ENCODE measurements around the gene SCNN1A.

SCNN1A gene

DNA sequence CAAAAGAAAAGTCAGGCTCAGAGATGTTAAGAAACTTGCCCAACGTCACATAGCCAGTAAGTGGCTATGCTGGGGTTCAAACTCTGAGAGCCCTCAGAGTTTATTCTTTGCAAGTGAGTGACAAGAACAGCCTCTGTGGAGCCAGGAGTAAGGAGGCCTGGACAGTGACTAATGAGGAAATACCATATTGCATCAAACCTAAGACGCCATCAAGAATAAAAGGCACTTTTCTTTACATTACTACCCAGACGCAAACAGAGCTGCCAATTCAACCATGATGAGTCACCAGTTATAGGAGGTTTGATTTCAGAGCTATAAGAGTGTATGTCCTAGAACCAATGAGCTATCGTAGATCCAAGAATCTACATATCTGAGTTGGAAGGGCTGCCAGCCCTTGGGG lies 42.9 kb downstream of the SCNN1A start:
- DNase-seq = peak; percentile 73 to 94 (median 90)

DNA sequence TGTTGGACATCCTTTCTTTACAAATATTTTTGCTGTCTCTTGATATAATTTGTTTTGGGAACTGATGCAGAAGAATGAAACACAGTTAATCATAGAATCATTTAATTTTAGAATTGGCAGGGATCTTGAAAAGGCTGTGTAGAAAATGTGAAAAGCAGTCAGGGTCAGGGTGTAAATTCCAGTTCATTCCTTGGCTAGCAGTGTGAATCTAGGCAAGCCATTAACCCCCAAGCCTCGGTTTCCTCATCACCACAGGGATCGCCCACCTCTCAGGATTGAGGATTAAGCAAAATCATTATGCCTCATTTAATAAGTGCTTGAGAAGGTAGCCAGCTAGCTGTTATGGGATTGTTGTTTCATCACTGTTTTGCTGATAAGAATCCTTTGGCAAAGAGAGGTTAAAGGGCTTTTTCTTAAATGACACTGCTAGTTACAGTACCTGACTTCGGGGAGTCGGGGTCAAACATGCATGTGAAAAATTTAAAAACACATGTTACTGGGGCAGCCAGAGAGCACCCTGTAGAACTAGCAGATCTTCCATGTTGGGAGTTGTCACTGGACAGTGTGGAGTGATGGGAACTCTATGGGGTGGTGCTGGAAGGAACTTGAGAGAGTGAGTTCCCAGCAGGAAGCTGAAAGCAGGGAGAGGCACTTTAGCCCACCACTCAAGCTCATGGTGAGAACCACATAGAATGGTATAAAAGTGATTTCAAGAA lies 44.2 kb downstream of the SCNN1A start:
- no peak for DNase-seq

DNA sequence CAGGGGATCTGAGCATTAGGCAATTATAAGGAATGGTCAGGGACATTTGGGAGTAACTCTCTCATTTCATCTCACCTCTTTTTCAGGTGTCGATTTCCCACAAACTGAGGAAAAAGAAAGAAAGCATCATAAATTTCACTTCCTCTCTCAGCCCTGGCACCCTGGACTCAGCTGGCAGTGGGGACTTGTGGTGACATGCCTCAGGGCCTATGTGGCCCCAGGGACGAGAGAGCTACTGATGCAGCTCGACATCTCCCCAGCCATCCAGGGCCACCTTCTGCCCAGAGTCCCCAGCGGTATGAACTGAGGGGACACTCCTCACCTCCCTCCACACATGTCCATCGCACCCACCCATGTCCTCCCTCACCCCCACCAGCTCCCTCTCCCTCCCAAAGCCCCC lies 45.2 kb downstream of the SCNN1A start:
- no peak for DNase-seq

DNA sequence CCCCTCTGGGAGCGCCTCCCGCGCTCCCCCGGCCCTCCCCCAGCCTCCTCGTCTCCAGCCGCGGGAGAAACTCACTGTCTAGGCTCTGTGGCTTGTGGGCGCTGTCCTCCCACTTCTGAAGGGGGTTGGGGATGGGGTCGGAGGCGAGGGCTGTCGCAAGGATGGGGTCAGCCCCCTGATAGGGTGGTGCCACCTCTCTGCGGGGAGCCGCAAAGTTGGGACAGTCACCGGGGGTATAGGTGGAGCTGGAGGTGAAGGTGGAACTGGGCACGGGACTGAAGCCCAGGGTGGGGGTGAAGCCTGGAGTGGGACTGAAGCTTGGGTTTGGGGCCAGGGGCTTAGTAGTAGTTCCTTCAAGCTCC lies 45.7 kb downstream of the SCNN1A start:
- no peak for DNase-seq

DNA sequence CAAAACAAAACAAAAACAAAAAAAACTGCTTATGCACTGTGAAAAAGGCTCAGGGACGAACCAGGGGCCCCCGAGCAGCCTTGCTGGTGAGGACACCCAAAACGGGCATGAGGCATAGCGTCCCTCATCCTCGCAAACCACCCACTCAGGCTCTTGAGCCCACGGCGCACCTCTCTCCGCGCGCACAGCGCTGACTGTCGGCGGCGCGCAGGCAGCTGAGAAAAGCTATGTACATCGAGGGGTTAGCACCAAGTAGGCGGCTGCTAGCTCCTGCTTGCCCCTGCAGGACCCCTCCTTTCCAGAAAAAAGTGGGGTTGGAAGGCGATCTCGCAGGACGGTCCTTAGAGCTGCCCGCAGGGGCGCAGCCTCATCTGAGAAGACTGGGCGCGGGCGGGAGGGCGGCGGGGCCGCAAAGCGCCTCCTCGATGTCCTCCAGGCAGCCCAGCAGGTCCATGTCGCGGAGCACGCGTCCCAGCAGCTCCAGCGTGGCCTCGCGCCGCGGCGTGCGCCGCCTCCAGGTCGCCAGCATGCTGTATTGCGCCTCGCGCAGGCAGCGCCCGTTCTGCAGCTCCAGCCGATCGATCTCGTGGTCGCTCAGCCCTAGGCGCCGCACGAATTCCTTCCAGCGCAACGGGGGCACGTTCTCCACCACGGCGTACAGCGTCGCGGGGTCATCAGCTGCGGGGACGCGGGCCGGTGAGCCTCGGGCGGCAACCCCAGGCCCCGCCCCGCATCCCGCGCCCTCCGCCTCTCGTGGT lies 46.2 kb downstream of the SCNN1A start:
- DNase-seq = no peak

DNA sequence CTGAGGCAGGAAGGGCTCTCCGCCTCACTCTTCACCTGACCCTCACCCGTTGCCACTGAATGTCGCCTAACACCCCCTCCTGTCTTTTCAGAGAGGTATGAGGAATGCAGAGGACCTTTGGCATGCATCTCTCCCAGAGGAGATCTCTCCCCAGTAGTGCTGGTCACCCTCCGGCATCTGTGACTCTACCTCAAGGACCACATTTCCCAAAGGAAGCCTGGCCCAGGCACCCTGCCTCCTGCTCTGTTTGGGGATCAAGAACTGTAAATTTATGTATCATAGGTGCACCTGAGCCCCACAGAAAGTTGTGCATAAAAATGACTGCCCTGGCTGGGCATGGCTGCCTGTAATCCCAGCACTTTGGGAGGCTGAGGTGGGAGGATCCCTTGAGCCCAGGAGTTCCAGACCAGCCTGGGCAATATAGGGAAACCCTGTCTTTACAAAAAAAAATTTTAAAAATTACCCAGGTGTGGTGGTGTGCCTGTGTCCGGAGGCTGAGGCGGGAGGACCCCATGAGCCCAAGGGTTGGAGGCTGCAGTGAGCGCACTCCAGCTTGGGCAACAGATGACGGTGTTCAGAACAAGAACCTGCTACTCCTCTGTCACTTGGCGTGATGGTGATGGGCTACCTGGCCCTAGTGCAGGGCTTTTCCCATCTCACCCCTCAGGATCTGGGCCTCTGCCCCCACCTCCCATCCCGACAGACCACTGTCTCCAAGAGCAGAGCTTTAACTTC lies 47.2 kb downstream of the SCNN1A start:
- no peak for DNase-seq

DNA sequence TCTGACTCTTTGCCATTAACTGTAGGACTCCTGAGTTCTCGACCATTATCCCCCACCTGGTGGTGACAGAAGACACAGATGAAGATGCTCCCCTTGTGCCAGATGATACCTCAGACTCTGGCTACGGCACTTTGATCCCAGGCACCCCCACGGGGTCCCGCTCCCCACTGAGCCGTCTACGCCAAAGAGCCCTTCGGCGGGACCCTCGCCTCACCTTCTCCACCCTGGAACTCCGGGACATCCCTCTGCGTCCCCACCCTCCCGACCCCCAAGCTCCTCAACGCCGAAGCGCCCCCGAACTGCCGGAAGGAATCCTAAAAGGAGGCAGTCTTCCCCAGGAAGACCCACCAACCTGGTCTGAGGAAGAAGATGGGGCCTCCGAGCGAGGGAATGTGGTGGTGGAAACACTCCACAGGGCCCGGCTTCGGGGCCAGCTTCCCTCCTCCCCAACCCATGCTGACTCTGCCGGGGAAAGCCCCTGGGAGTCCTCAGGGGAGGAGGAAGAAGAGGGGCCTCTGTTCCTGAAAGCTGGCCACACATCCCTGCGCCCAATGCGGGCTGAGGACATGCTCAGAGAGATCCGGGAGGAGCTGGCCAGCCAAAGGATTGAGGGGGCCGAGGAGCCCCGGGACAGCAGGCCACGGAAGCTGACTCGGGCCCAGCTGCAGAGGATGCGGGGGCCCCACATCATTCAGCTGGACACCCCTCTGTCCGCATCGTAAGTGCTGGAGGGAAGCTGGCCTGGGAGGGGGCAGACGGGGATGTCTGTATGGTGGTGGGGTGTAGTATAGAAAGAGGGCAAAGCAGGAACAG lies 47.9 kb downstream of the SCNN1A start:
- peak in 2 of 3 donors; percentile 46 to 64 for DNase-seq

DNA sequence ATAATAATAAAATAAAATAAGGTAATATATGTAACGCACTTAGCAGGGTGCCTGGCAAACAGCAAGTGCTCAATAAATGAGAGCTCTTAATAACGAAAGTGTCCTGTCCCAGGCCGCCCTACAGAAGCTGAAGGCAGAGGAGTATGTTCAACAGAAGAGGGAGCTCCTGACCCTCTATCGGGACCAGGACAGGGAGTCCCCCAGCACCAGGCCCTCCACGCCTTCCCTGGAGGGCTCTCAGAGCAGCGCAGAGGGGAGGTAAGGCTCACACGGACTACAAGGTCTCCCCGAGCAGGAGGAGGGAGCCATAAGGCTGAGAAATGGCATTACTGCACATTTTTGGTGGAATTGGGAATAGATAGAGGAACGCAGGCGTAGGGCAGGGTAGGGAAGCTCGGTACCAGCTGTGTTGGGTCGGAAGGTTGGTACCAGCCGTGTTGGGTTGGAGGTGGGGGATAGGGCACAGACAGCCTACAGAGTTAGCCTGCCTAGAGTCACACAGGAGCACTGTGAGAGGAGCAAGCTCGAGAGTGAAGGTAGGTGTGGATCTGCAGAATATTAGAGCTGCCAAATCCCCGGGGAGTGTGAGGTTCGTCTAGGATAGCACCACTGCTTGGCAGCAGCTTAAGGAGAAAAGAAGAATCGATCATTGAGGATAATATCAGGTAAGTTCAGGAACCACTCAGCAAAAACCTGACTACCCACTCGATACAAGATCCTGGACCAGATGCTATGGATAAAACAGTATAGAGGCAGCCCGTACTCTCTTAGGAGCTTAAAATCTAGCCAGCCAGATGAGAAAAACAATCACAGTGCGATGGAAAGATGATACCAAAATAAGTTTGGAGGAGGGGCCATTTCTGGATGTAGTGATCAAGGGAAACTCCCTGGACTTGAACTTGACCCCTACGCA lies 48.8 kb downstream of the SCNN1A start:
- peak; percentile 72 to 75 (median 75) for DNase-seq

DNA sequence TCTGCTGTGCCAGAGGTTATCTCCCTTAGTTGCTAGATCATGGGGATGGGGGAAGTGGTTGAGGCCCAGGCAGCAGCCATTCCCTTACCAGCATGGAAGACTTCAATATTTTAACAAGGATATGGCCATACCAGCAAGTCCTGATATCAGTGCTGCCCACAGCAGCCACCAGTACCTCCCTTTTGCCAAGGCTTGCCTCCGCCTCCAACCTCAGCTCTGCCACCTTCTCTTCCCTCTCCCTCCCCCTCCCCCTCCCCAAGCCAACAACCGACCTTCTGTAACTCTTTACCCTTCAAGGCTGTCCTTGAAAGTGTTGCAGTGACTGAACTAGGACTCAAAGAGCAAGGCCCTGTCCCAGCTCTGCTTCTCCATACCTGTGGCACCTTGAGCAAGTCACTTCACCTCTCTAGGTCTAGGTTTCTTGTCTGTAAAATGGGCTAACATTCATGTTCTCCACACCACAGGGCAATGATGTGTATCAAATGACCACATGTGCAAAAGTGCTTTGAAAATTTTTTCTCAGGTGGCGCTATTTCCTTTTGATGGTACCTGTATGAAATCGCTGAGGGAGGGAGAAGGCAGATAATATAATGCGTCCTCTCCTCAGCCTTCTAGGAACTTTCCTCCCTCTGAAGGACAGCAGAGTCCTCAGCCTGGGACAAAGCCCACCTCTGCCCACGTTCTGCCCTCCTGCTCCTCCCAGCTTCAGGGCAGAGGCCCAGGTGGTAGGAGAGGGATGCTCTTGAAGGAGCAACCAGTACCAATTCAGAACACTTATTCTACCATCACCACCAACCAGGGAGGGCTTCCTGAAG lies 50.2 kb downstream of the SCNN1A start:
- DNase-seq = no peak

DNA sequence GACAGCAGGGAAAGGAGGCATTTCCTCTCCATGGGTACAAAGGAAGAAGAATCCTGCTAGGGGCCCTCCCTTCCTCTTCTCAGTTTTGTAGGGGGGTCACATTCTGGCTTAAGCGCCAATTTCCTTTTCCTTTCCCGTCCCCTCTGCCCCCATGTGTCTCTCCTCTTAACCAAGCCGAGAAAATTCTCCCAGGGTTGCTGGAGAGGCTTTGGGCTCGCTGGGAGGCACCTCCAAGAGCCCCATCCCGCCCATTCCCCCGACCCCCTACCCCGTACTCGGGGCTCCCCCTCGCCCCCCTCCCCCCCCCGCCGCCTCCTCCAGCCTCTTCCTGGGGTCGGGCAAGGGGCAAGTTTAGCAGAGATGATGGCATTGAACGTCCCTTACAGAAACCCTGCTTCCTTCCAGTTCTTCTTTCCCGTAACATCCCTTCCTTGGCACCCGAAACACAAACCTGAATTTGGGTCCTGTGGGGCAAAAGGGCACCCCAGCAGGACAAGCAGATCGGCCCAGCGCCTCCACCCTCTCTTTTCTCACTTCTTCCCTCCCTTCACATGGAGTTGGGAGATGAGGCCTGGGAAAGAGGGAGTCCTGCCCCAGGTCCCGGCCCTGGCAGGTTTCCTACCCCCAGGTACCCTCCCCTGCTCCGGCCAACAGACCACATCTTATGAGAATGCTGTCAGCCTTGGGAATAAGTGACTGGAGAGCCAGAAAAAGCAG lies 51.2 kb downstream of the SCNN1A start:
- DNase-seq = no peak

DNA sequence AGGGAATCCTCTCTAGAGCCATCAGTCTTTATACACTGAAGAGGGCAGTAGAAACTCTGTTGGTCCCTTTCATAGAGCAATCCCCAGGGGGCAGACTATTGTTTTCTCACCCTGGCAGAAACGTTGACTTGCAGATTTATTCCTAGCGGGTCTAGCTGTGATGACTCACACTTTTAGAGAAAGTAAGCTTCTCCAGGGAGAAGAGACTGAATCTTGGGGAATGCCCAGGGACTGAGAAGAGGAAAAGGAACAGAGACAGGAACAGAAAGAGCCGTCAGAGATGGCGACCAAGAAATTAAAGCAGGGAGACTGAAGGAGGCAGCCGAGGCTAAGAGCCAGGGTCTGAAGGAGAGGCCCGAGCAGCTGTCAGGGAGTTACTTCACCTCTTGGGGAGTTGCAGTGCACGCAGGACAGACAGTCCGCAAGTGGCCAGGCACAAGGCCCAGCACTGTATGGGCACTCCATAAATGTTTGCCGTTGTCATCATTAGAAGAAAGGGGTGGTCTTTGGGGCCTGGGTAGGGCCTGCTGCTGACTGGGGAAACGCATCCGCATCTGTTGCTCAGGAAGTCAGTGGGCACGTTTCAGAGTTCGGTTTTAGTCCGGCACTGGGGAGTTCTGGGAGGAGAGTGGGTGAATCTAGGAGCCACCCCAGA lies 51.9 kb downstream of the SCNN1A start:
- DNase-seq = peak; percentile 91 to 99 (median 97)

DNA sequence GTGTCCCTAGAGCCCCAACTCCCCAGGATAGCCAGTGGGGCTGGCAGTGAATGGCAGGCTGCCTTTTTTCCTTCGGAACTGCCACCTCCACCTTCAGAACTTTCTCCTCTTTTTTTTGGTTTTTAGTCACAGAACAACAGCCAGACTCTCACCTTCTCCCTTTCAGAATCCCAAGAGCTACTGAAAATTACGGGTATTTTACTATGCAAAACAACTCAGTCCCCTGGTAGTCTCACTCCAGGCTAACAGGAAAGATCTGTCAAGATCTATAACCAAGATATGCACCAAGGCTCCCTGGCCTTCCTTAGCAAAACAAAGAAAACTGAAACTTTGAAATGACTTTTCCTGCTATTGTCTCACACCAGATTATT lies 52.4 kb downstream of the SCNN1A start:
- no peak for DNase-seq

DNA sequence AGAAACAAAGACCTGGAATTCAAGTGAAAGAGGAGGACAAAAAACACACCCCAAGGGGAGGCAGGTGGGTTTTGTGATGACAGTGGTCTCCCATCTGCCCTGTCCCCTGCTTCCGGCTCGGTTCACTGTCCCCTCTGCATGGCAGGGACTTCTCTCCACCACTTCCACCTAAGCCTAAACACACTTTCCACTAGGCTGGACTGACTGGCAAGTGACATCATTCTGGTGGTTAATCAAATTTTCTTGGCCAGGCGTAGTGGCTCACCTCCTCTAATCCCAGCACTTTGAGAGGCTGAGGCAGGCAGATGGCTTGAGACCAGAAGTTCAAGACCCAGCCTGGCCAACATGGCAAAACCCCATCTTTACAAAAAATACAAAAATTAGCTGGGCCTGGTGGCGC lies 53.0 kb downstream of the SCNN1A start:
- no peak for DNase-seq

DNA sequence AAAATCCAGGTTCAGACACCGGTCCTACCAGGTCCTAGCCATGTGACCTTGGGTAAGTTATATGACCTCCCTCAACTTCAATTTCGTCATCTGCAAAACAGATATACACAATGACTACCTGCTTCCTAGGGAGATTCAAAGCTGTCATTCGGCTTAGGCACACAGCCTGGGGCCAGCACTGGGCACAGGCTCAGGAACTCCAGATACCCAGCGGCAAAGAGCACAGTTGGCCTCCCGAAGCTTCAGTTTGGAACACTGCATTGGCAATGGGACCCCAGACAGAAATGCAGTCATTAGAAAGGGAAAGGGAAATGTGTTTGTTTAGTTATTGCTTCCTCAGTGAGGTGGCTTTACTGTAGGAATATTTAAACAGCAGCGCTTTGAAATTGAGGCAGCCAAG lies 53.5 kb downstream of the SCNN1A start:
- DNase-seq = no peak

DNA sequence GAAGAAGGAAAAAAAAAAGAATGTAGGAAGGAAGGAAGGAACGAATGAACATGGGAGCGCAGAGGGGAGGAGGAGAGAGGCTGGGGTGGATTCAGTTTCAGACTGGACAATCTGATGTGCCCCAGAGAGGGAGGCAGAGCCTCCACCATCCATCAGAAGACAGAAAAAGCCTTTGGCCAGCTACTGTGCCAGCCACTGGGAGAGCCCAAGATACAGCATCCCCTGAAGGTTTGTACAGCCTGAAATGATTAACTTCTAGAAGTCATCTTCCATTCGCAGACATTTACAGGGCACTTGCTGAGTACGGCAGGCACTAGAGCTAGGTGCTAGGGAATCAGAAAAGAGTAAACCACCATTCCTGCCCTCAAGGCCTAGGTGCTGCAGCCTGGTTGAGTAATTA lies 55.9 kb downstream of the SCNN1A start:
- no peak for DNase-seq

DNA sequence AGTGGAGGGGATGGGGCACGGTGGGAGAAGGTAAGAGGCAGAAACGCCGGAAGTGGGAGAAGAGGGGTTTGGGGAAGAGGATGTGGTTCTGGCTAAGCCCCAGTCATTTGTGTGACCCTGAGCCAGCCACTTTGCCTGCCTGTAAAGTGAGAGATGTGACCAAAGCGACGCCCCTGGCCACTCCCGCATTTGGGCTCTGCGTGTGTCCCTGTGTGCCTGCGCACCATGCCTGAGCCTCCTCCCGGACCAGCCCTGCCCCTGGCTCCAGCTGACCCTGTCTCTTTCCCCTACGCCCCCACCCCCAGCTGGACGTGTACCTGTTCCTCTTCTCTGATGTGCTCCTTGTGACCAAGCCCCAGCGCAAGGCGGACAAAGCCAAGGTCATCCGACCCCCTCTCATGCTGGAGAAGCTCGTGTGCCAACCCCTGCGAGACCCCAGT lies 56.9 kb downstream of the SCNN1A start:
- DNase-seq = no peak

DNA sequence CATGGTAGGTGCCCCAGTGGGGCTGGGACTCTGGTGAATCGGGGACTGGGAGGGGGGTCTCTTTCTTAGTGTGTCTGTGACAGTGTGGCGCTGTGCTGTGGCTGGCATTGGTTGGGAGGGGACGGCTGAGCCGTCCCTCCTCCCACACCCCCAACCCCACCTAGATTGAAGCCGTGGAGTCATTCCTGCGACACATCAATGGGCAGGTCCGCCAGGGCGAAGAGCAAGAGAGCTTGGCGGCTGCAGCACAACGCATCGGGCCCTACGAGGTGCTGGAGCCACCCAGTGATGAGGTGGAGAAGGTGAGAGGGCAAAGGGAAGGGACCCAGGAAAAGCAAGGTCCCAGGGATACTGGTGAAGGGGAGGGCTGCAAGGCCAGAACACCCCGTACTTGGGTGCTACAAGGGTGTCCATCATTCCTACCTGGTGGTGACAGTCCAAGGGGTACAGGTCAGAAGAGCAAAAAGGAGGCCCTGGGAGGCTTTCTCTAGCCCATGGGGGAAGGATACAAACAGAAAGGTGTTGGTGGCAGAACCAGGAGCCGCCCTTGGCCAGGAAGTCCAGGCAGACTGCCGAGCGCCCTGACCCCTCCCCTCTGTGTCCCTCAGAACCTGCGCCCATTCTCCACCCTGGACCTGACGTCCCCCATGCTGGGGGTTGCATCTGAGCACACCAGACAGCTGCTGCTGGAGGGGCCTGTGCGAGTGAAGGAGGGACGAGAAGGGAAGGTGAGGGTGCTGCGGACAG lies 57.5 kb downstream of the SCNN1A start:
- DNase-seq = no peak

DNA sequence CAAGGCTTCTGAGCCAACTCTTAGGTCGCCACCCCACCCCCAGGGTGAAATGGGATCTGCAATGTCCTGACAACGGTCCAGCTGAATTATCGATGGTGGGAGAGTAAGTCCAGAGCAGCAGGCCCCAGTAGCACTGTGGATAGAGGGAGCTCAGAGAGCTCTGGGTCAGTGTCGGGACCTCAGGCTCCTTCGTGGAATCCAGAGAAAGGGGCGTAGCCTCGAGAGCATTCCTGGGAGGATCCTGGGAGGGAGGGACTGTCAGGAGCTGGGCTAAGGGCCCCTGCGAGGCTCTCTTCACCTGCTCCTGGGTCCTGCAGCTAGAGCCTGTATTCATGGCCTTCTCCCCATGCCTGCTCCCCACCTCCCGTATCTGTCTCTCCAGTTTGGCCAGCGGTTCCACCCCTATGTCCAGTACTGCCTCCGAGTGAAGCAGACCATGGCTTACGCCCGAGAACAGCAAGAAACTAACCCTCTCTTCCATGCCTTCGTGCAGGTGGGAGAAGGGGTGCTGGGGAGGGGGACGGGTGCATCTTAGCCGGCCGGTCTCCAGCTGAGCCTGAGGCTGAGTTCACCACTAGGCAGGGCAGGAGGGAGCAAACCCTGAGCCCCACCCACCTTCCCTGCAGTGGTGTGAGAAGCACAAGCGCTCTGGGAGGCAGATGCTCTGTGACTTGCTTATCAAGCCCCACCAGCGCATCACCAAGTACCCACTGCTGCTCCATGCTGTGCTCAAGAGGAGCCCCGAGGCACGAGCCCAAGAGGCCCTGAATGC lies 58.3 kb downstream of the SCNN1A start:
- DNase-seq = no peak
